T-cell (primary cell): ENCODE results near the gene DRC7. TPM values are rescaled to one million over a fixed set of nuclear protein-coding genes. Genes with fewer than 3 reads are reported as not detected.
"Not testable (repeated sequence)": the region's sequence is repeated elsewhere in the genome, so short reads cannot be mapped to it uniquely, and the experiment has no call there.

Source experiments
- ATAC-seq, 4 experiments: fragments of 200-7000 bp in 3 of 4; fragments of 150-1000 bp in 1 of 4; cut with Tn5 transposase; replicated peaks in 1 of 4; 1 replicate in 3 of 4; 2 replicates in 1 of 4; pipeline ENCODE4 v1.10.0; 2021; ENCODE audit warnings: moderate library complexity in 3 of 4, mild to moderate bottlenecking in 2 of 4, moderate number of reproducible peaks in 1 of 4
- CTCF ChIA-PET, 2 donors: fragments of 300-600 bp; sonication (Branson Sonifier 250); formaldehyde crosslinking; loops; one replicate each; lab custom pipeline; 2022; ENCODE audit warnings: antibody characterized with exemption in 2 of 2; lab: Charles Lee
- POLR2A ChIA-PET, 2 donors: fragments of 300-600 bp; sonication (Branson Sonifier 250); formaldehyde crosslinking; loops; one replicate each; lab custom pipeline; 2022; ENCODE audit warnings: antibody characterized with exemption in 2 of 2; lab: Charles Lee
- DNase-seq, 35 experiments: peaks; one replicate each; pipeline versions ENCODE4 v3.0.0 to v3.0.0-alpha.2; 2013 to 2023
- H3K27ac ChIP-seq: one replicate; pipeline ENCODE4 v1.5.1; 2013; ENCODE audit warnings: low read length
- H3K27me3 ChIP-seq, 2 experiments: replicated peaks in 1 of 2; 1 replicate in 1 of 2; 2 replicates in 1 of 2; pipeline versions ENCODE4 v1.6.1 to v1.7.0; 2013; ENCODE audit warnings: low read length in 1 of 2, mixed read lengths in 1 of 2; ENCODE audit not compliant: control insufficient read depth in 2 of 2, insufficient read depth in 2 of 2; ENCODE audit errors: extremely low read depth in 1 of 2
- H3K36me3 ChIP-seq, 2 donors: 1 replicate in 1 of 2; 2 replicates in 1 of 2; pipeline versions ENCODE4 v1.6.1 to v1.7.0; 2013; ENCODE audit warnings: low read length in 1 of 2; ENCODE audit not compliant: control insufficient read depth in 2 of 2, insufficient read depth in 1 of 2; ENCODE audit errors: extremely low read depth in 1 of 2
- H3K4me1 ChIP-seq, 2 experiments: 1 replicate in 1 of 2; 2 replicates in 1 of 2; pipeline versions ENCODE4 v1.6.1 to v1.7.0; 2013; ENCODE audit warnings: low read length in 2 of 2, mixed read lengths in 1 of 2; ENCODE audit not compliant: insufficient read depth in 2 of 2, control insufficient read depth in 1 of 2; ENCODE audit errors: extremely low read depth in 1 of 2
- H3K4me3 ChIP-seq, 2 donors: 1 replicate in 1 of 2; 2 replicates in 1 of 2; pipeline versions ENCODE4 v1.5.1 to v1.7.0; 2013; ENCODE audit warnings: mild to moderate bottlenecking in 2 of 2, low read length in 1 of 2, moderate library complexity in 1 of 2; ENCODE audit not compliant: control insufficient read depth in 1 of 2; ENCODE audit errors: extremely low read depth in 1 of 2
- H3K9me3 ChIP-seq: 2 replicates; pipeline ENCODE4 v1.7.0; 2013
- H3K27ac Mint-ChIP-seq, 2 donors: one replicate each; pipeline ENCODE4 v1.8.0; 2020 to 2021; ENCODE audit warnings: mild to moderate bottlenecking in 2 of 2, mixed read lengths in 2 of 2
- H3K27me3 Mint-ChIP-seq, 2 donors: one replicate each; pipeline ENCODE4 v1.8.0; 2021 to 2022; ENCODE audit warnings: mixed read lengths in 2 of 2
- H3K36me3 Mint-ChIP-seq: one replicate; pipeline ENCODE4 v1.8.0; 2021; ENCODE audit warnings: mixed read lengths
- H3K4me1 Mint-ChIP-seq, 3 donors: one replicate each; pipeline ENCODE4 v1.8.0; 2020 to 2022; ENCODE audit warnings: mixed read lengths in 3 of 3, mild to moderate bottlenecking in 1 of 3
- H3K4me3 Mint-ChIP-seq, 3 donors: one replicate each; pipeline ENCODE4 v1.8.0; 2020 to 2022; ENCODE audit warnings: mild to moderate bottlenecking in 3 of 3, mixed read lengths in 3 of 3, moderate library complexity in 3 of 3
- H3K9me3 Mint-ChIP-seq, 3 donors: one replicate each; pipeline ENCODE4 v1.8.0; 2020 to 2022; ENCODE audit warnings: mixed read lengths in 3 of 3
- WGBS: methylation state at CpG from one replicate; pipeline ENCODE4 v1.1.5; 2013; ENCODE audit warnings: missing lambda C conversion rate; ENCODE audit not compliant: insufficient coverage; 5-methylcytosine and 5-hydroxymethylcytosine counted together
- total RNA-seq, 35 experiments: library from RNA in 6 of 35; stranded (reverse) in 6 of 35; fragments of 120-200 nt in 1 of 35; gene quantifications; one replicate each; pipeline versions ENCODE4 v1.2.1 to v1.2.4 and lab custom pipeline; 2013 to 2026

DRC7 gene
- total RNA-seq, 5 donors from 2014 or later (not counting 1 experiment from before 2014, with no cell fraction given), result not detected

- peaks cover 0 to 8% of the 10 kb centered on the region in 2 experiments for H3K27me3 ChIP-seq
- 79% methylated on average over 4 of the region's 11 CpGs for WGBS
- no peaks in the 10 kb centered on the region for H3K36me3 ChIP-seq
- H3K9me3 ChIP-seq, result no peaks in the 10 kb centered on the region
- Mint-ChIP-seq H3K4me3 (no peak overlapping the region), H3K9me3 (no peaks in the 10 kb centered on the region), H3K4me1 (no peaks in the 10 kb centered on the region), H3K36me3 (no peaks in the 10 kb centered on the region), H3K27ac (no peak overlapping the region), H3K27me3 (peaks cover 3 to 6% of the 10 kb centered on the region in 2 donors)
- no peak for DNase-seq
- no peak overlapping the region for H3K4me3 ChIP-seq
- ATAC-seq, result no peak
- CTCF ChIA-PET, result no interaction called here
- POLR2A ChIA-PET, result no interaction called here
- H3K4me1 ChIP-seq, result no peaks in the 10 kb centered on the region
- H3K27ac ChIP-seq, result no peak overlapping the region
These were observed 12.7 kb downstream of the DRC7 start for GRCh38 chr16:57707331-57707730.

- H3K4me1 Mint-ChIP-seq, result no peaks in the 10 kb centered on the region
- DNase-seq, result no peak
- ChIA-PET POLR2A (no interaction called here), CTCF (no interaction called here)
- Histone ChIP-seq H3K4me3 (no peak overlapping the region), H3K9me3 (no peaks in the 10 kb centered on the region), H3K36me3 (no peaks in the 10 kb centered on the region), H3K27ac (no peak overlapping the region), H3K27me3 (peaks cover 0 to 8% of the 10 kb centered on the region in 2 experiments), H3K4me1 (no peaks in the 10 kb centered on the region)
- H3K27me3 Mint-ChIP-seq, result peaks cover 5 to 6% of the 10 kb centered on the region in 2 donors
- no peak for ATAC-seq
- H3K36me3 Mint-ChIP-seq, result no peaks in the 10 kb centered on the region
- H3K4me3 Mint-ChIP-seq, result no peak overlapping the region
- 56% methylated on average over 1 of the region's 3 CpGs for WGBS
- no peak overlapping the region for H3K27ac Mint-ChIP-seq
- no peaks in the 10 kb centered on the region for H3K9me3 Mint-ChIP-seq
These were observed 13.6 kb downstream of the DRC7 start for GRCh38 chr16:57708168-57708567.

GRCh38 chr16:57709663-57710062, 15.1 kb downstream of the DRC7 start:
- H3K27ac Mint-ChIP-seq, result no peak overlapping the region
- H3K36me3 Mint-ChIP-seq, result no peaks in the 10 kb centered on the region
- no peaks in the 10 kb centered on the region for H3K9me3 ChIP-seq
- CTCF ChIA-PET, result no interaction called here
- H3K4me3 ChIP-seq, result no peak overlapping the region
- no peak overlapping the region for H3K27ac ChIP-seq
- POLR2A ChIA-PET, result no interaction called here
- H3K4me3 Mint-ChIP-seq, result no peak overlapping the region
- no peaks in the 10 kb centered on the region for H3K4me1 Mint-ChIP-seq
- H3K27me3 ChIP-seq, result peaks cover 0 to 8% of the 10 kb centered on the region in 2 experiments
- WGBS, result no CpG with 5 or more reads among the region's 3 CpGs
- ATAC-seq, result no peak
- H3K4me1 ChIP-seq, result no peaks in the 10 kb centered on the region
- peaks cover 5 to 6% of the 10 kb centered on the region in 2 donors for H3K27me3 Mint-ChIP-seq
- no peaks in the 10 kb centered on the region for H3K36me3 ChIP-seq
- no peaks in the 10 kb centered on the region for H3K9me3 Mint-ChIP-seq
- no peak for DNase-seq

GRCh38 chr16:57711346-57711745, 16.7 kb downstream of the DRC7 start:
- Histone ChIP-seq H3K27me3 (peaks cover 0 to 10% of the 10 kb centered on the region in 2 experiments), H3K9me3 (no peaks in the 10 kb centered on the region), H3K27ac (no peak overlapping the region), H3K4me1 (no peaks in the 10 kb centered on the region), H3K4me3 (no peak overlapping the region), H3K36me3 (no peaks in the 10 kb centered on the region)
- Mint-ChIP-seq H3K4me3 (no peak overlapping the region), H3K27ac (no peak overlapping the region), H3K4me1 (no peaks in the 10 kb centered on the region), H3K36me3 (no peaks in the 10 kb centered on the region), H3K9me3 (no peaks in the 10 kb centered on the region), H3K27me3 (peaks cover 5 to 6% of the 10 kb centered on the region in 2 donors)
- no peak for ATAC-seq
- ChIA-PET POLR2A (no interaction called here), CTCF (no interaction called here)
- WGBS, result 80% methylated on average over 5 of the region's 5 CpGs
- no peak for DNase-seq

- Mint-ChIP-seq H3K36me3 (no peaks in the 10 kb centered on the region), H3K4me3 (no peak overlapping the region), H3K27me3 (peaks cover under 1 to 2% of the 10 kb centered on the region in 2 donors), H3K9me3 (no peaks in the 10 kb centered on the region), H3K4me1 (no peaks in the 10 kb centered on the region), H3K27ac (no peak overlapping the region)
- ChIA-PET CTCF (interaction anchor here in 1 of 2 donors (1.0 kb wide), 1 partner anchor 23 kb away, joined by 6 read pairs; no protein-coding TSS in a partner anchor), POLR2A (no interaction called here)
- H3K9me3 ChIP-seq, result no peaks in the 10 kb centered on the region
- no peak for ATAC-seq
- peaks cover 0 to 10% of the 10 kb centered on the region in 2 experiments for H3K27me3 ChIP-seq
- DNase-seq, result no peak
- H3K4me1 ChIP-seq, result no peaks in the 10 kb centered on the region
- H3K4me3 ChIP-seq, result no peak overlapping the region
- H3K27ac ChIP-seq, result no peak overlapping the region
- no CpG with 5 or more reads among the region's 3 CpGs for WGBS
- no peaks in the 10 kb centered on the region for H3K36me3 ChIP-seq
These were observed 17.4 kb downstream of the DRC7 start for GRCh38 chr16:57711993-57712392.

GRCh38 chr16:57712569-57712968, 18.0 kb downstream of the DRC7 start:
- H3K27me3 ChIP-seq, H3K27ac Mint-ChIP-seq, H3K4me3 Mint-ChIP-seq, H3K27me3 Mint-ChIP-seq, DNase-seq, H3K4me3 ChIP-seq, H3K9me3 Mint-ChIP-seq, H3K9me3 ChIP-seq, H3K27ac ChIP-seq, H3K36me3 ChIP-seq, ATAC-seq, POLR2A ChIA-PET, H3K4me1 ChIP-seq, H3K4me1 Mint-ChIP-seq, H3K36me3 Mint-ChIP-seq: not testable (repeated sequence)
- WGBS, result 71% methylated on average over 2 of the region's 6 CpGs
- CTCF ChIA-PET, result interaction anchor here in 1 of 2 donors (1.0 kb wide), 1 partner anchor 23 kb away, joined by 6 read pairs; no protein-coding TSS in a partner anchor

- 90% methylated on average over 8 of the region's 8 CpGs for WGBS
- H3K36me3 Mint-ChIP-seq, result no peaks in the 10 kb centered on the region
These were observed 19.0 kb downstream of the DRC7 start for GRCh38 chr16:57713596-57713995.

More at GRCh38 chr16:57713596-57713995, 19.0 kb downstream of the DRC7 start:
- Mint-ChIP-seq H3K27ac (no peak overlapping the region), H3K9me3 (no peaks in the 10 kb centered on the region), H3K4me3 (no peak overlapping the region), H3K4me1 (no peaks in the 10 kb centered on the region), H3K27me3 (peaks cover 0 to 2% of the 10 kb centered on the region in 2 donors)
- Histone ChIP-seq H3K4me3 (no peak overlapping the region), H3K9me3 (no peaks in the 10 kb centered on the region), H3K4me1 (no peaks in the 10 kb centered on the region), H3K36me3 (no peaks in the 10 kb centered on the region), H3K27me3 (peaks cover 0 to 11% of the 10 kb centered on the region in 2 experiments), H3K27ac (no peak overlapping the region)
- ChIA-PET POLR2A (no interaction called here), CTCF (no interaction called here)
- ATAC-seq (no peak), DNase-seq (no peak)
